NCI-H187 (cell line): ENCODE results near the gene TASP1.
"Not testable (repeated sequence)": the region's sequence is repeated elsewhere in the genome, so short reads cannot be mapped to it uniquely, and the experiment has no call there.

ENCODE experiments used
- DNase-seq, 2 experiments: peaks; one replicate each; lab custom pipeline; 2025; lab: John Stamatoyannopoulos, UW

The TASP1 gene

DNA sequence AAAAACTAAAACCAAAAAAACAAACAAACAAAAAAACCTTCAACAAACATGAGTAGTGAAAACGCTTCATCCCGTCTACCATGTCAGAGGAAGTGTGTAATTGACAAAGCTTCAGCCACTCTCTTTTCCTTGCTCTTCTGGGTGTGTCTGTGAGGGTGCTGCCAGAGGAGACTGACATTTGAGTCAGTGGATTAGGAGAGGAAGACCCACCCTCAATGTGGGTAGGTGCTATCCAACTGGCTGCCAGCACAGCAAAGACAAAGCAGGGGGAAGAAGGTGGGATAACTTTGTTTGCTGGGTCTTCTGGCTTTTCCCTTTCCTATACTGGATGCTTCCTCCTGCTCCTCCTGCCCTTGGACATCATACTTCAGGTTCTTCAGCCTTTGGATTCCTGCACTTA, 145.6 kb downstream of the TASP1 start:
- DNase-seq, result no peak

DNA sequence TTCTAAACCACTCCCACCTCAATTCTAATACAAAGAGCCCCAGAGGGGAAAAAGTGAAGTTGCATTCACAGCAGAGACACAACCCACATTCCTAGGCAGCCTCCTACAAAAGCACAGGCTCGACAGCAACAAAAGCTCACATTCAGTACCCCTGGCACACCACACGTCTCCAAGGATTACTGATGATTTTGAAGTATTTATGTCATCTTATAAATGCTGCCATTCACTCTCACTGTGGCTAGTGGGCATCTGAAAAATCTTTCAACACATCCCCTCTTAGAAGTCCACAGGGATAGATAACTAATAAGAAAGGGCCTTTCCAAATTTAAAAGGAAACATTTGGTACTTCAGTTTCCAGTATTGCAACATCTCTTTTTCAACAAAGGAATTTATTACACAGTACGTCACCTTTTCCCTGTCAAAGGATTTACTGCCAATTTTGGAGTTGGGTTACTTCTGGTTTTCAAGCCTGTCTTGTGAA, 146.7 kb downstream of the TASP1 start:
- no peak for DNase-seq

GRCh38 chr20:13487202-13487601, 151.5 kb downstream of the TASP1 start:
- no peak for DNase-seq

GRCh38 chr20:13486694-13487093, 152.0 kb downstream of the TASP1 start:
- no peak for DNase-seq

DNA sequence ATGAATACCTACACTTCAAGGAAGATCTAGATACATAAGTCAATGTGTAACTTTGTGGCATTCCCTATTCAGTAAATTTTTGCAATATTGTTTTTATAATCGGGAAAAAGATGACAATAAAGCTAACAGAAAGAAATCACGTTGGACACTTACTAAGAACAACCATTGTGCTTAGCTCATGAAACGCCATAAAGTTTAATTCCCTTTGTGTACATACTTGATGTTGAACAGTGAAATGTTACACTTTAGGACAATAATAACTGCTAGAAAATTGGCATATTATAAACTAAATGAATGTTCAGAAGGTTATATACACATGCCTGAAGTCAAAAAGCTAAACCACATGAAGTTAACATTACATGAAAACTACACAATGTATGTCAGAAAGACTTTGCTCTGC, 153.2 kb downstream of the TASP1 start:
- DNase-seq, result no peak

GRCh38 chr20:13485019-13485418, 153.7 kb downstream of the TASP1 start:
- DNase-seq, result not testable (repeated sequence)

DNA sequence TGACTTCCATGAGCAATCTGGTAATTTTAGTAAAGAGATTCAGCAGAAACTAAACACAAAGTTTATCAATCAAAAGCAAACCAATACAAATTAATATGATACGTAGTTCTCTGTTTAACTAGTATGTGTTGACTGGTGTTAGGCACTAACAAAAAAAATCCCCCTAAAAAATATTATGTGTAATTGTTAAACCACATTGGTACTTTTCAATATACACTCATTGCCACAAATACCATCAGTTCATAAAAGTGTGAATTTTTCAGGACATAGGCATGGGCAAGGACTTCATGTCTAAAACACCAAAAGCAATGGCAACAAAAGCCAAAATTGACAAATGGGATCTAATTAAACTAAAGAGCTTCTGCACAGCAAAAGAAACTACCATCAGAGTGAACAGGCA, 155.3 kb downstream of the TASP1 start:
- DNase-seq, result not testable (repeated sequence)

DNA sequence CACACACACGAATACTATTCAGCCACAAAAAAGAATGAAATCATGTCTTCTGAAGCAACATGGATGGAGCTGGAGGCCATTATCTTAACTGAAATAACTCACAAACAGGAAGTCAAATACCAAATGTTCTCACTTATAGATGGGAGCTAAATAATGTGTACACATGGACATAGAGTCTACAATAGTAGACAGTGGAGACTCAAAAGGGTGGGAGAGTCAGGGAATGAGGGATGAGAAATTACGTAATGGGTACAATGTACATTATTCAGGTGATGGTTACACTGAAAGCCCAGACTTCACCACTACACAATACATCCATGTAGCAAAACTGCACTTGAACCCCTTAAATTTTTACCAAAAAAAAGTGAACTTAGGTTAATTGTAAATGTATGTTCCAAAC, 160.4 kb downstream of the TASP1 start:
- no peak for DNase-seq

DNA sequence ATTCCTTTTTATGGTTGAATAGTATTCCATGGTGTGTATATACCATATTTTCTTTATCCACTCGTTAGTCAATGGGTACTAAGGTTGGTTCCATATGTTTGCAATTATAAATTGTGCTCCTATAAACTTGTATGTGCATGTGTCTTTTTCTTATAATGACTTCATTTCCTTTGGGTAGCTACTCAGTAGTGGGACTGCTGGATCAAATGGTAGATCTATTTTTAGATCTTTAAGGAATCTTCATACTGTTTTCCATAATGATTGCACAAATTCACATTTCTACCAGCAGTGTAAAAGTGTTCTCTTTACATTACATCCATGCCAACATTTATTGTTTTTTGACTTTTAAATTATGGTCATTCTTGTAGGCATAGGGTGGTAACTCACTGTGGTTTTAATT, 164.3 kb downstream of the TASP1 start:
- DNase-seq, result no peak

DNA sequence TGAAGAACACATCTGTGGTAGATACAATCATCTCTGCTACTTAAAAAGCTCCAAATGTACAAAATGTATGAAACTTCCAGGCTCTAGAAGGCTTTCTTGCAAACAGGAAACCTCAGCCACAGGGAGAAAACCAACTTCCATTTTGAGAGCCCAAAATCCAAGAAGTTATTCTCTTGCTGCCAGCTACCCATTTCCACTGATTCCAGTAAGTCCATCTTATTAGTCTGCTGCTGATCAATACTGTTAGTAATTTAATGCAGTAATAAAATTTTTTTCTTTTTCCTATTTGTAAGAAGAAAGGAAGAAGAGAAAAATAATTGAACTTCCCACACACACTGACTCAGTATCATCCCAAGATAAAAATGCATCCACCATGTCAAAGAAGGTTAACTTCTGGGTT, 169.5 kb downstream of the TASP1 start:
- DNase-seq, result no peak

DNA sequence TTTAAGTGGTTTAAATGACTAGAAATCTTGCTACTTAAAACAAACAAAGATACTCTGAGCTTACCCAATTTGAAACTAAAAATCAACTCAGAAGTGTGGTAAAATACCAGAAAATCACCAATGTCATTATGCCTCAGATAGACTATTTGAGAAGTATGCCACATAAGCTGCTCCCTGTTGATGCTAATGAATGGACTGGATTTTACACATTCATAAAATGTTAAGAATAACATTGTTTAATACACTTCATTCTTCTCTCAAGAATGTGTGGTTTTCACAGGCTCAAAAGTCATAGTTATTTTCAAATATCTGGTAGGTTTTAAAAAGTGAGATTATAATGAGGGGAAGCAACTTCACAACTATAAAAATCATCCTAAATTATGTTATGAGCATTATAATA, 170.6 kb downstream of the TASP1 start:
- no peak for DNase-seq

GRCh38 chr20:13464702-13465101, 174.0 kb downstream of the TASP1 start:
- DNase-seq, result no peak

GRCh38 chr20:13461849-13462458, 176.8 kb downstream of the TASP1 start:
- DNase-seq, result no peak

GRCh38 chr20:13458860-13459451, 179.8 kb downstream of the TASP1 start:
- DNase-seq, result no peak

DNA sequence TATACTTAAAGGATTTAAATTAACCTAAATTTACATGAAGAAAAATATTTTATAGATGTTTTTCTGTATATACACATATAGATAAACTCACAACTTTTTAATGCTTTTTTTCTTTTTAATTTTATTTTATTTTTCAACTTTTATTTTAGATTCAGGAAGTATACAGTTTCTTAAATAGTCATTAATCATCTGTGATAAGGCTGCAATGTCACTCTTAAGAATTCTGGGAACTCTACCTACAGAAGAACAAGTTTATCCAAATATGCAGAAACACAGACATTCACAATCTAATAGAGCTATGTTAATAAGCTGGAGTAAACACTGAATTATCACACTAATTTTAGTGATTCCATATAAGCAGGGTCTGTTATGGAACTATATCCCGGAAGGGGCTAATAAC, 181.2 kb downstream of the TASP1 start:
- DNase-seq, result no peak

DNA sequence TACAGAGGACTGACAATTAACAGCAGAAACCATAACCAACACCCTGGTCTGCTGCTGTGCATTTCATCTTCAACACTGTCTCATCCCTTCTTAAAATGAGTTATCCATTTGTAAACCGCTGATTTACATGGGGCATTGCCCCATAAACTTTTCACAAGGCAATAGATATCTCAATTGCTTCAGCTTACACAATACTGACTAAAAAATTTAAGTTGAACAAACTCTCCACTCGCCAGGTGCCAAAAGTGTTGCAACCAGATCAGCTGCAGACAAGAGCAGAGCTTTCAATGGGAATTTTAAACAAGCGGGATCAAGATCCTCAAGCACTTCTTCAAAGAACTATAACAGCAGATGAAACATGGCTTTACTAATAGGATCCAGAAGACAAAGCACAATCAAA, 183.0 kb downstream of the TASP1 start:
- no peak for DNase-seq

- no peak for DNase-seq
These were observed 185.4 kb downstream of the TASP1 start for GRCh38 chr20:13453367-13453766.

- DNase-seq, result no peak
These were observed 186.1 kb downstream of the TASP1 start for GRCh38 chr20:13452470-13453124.

GRCh38 chr20:13449868-13450434, 188.8 kb downstream of the TASP1 start:
- DNase-seq, result no peak

DNA sequence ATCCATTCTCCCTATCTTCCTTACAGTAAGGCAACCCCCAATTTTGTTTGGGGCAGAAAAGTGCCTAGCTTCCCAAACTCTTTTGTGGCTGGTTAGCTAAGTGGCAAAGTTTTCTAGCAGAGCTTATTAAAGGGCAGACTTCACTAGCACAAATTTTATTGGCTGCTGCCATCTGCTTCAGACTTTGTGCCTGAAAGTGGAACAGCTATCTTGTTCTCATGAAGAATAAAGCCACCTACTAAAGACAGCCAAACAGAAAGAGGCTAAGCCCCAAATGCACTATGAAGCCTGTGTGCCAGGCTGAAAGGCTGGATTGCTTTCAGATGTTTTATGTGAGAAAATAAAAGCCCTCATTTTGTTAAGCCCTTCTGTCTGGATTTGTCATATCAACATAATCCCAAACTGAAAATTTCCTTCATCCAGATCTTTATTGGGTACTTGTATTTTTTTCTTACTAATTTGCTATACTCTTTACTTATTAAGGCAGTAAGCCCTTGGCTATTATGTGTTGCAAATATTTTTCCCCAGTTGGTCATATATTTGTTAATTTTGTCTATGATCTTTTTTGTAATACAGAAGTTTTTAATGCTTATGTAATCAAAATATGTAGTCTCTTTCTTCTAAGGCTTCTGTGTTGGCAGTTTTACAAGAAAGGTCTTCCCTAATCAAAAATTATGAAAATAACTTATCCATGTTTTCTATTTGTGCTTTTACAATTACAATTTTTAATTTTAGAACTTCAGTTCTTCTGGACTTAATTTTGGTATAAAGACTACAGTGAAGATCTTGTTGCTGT, 191.1 kb downstream of the TASP1 start:
- DNase-seq, result no peak

GRCh38 chr20:13443690-13444089, 195.0 kb downstream of the TASP1 start:
- no peak for DNase-seq

- DNase-seq, result no peak
These were observed 195.7 kb downstream of the TASP1 start for GRCh38 chr20:13442986-13443385.
